ENCODE measurements around the gene SLIT1. TPM values are rescaled to one million over a fixed set of nuclear protein-coding genes. Genes with fewer than 3 reads are reported as not detected.

SLIT1 gene
- polyA plus RNA-seq, 1 donor (not counting 4 experiments of a cell fraction or from before 2014, with no cell fraction given), result 0.01 TPM

- no peak for TF ChIP-seq CTCF (optimal IDR thresholded peaks at IDR 0.05 in 1 of 3, IDR thresholded peaks at IDR 0.05 in 1 of 3, conservative IDR thresholded peaks at IDR 0.05 in 1 of 3; ENCODE audit: extremely low read depth in 1 of 3, insufficient read depth in 2 of 3, low read length in 3 of 3)
- TF ChIP-seq EZH2 (IDR thresholded peaks at IDR 0.05; ENCODE audit: low read length), result no peak
- Histone ChIP-seq H3K79me2 (ENCODE audit: control insufficient read depth, insufficient read depth, low read length) (no peaks in the 10 kb centered on the region), H3K36me3 (ENCODE audit: control insufficient read depth in 2 of 2, extremely low read depth in 1 of 2, insufficient read depth in 2 of 2, low read length in 2 of 2) (no peaks in the 10 kb centered on the region), H3K9me1 (ENCODE audit: control insufficient read depth, extremely low read depth, insufficient read depth, low read length) (no peaks in the 10 kb centered on the region), H2AFZ (ENCODE audit: control insufficient read depth, low read length) (no peak overlapping the region), H3K9me3 (ENCODE audit: control insufficient read depth, low read depth, low read length) (no peaks in the 10 kb centered on the region), H3K9ac (ENCODE audit: control insufficient read depth, extremely low read depth, insufficient read depth, low read length) (no peak overlapping the region), H3K4me2 (ENCODE audit: control insufficient read depth, extremely low read depth, insufficient read depth, low read depth, low read length) (no peak overlapping the region), H3K4me1 (ENCODE audit: control insufficient read depth, extremely low read depth, insufficient read depth, low read length) (no peaks in the 10 kb centered on the region), H3K27me3 (ENCODE audit: control insufficient read depth, extremely low read depth, insufficient read depth, low read length) (peaks cover 2% of the 10 kb centered on the region), H4K20me1 (ENCODE audit: control insufficient read depth, extremely low read depth, insufficient read depth, low read length) (no peaks in the 10 kb centered on the region), H3K27ac (ENCODE audit: control insufficient read depth, insufficient read depth, low read length) (no peak overlapping the region), H3K4me3 (ENCODE audit: control insufficient read depth in 2 of 3, extremely low read depth in 1 of 3, insufficient read depth in 2 of 3, low read depth in 1 of 3, low read length in 3 of 3) (no peak overlapping the region)
- dilution Hi-C loops (cut with MboI; ENCODE audit: extremely low pct_ligation_motif_present, low sequenced_read_pairs), result no loop called here
- FAIRE-seq (no peak), DNase-seq (ENCODE audit: low read depth, low spot score) (no peak)
Measured at GRCh38 chr10:97107551-97107950, 78.2 kb downstream of the SLIT1 start.

GRCh38 chr10:97106207-97106606 lies 79.6 kb downstream of the SLIT1 start:
- FAIRE-seq (no peak), DNase-seq (ENCODE audit: low read depth, low spot score) (no peak)
- Histone ChIP-seq H3K4me3 (ENCODE audit: control insufficient read depth in 2 of 3, extremely low read depth in 1 of 3, insufficient read depth in 2 of 3, low read depth in 1 of 3, low read length in 3 of 3) (no peak overlapping the region), H3K4me2 (ENCODE audit: control insufficient read depth, extremely low read depth, insufficient read depth, low read depth, low read length) (no peak overlapping the region), H3K4me1 (ENCODE audit: control insufficient read depth, extremely low read depth, insufficient read depth, low read length) (no peaks in the 10 kb centered on the region), H3K9ac (ENCODE audit: control insufficient read depth, extremely low read depth, insufficient read depth, low read length) (no peak overlapping the region), H3K36me3 (ENCODE audit: control insufficient read depth in 2 of 2, extremely low read depth in 1 of 2, insufficient read depth in 2 of 2, low read length in 2 of 2) (no peaks in the 10 kb centered on the region), H3K27me3 (ENCODE audit: control insufficient read depth, extremely low read depth, insufficient read depth, low read length) (peaks cover 2% of the 10 kb centered on the region), H2AFZ (ENCODE audit: control insufficient read depth, low read length) (no peak overlapping the region), H4K20me1 (ENCODE audit: control insufficient read depth, extremely low read depth, insufficient read depth, low read length) (no peaks in the 10 kb centered on the region), H3K27ac (ENCODE audit: control insufficient read depth, insufficient read depth, low read length) (no peak overlapping the region), H3K79me2 (ENCODE audit: control insufficient read depth, insufficient read depth, low read length) (no peaks in the 10 kb centered on the region), H3K9me1 (ENCODE audit: control insufficient read depth, extremely low read depth, insufficient read depth, low read length) (no peaks in the 10 kb centered on the region), H3K9me3 (ENCODE audit: control insufficient read depth, low read depth, low read length) (no peaks in the 10 kb centered on the region)
- dilution Hi-C loops (cut with MboI; ENCODE audit: extremely low pct_ligation_motif_present, low sequenced_read_pairs), result no loop called here
- no peak for TF ChIP-seq CTCF (optimal IDR thresholded peaks at IDR 0.05 in 1 of 3, IDR thresholded peaks at IDR 0.05 in 1 of 3, conservative IDR thresholded peaks at IDR 0.05 in 1 of 3; ENCODE audit: extremely low read depth in 1 of 3, insufficient read depth in 2 of 3, low read length in 3 of 3)
- no peak for TF ChIP-seq EZH2 (IDR thresholded peaks at IDR 0.05; ENCODE audit: low read length)

All from keratinocyte (primary cell).